Keratinocyte (primary cell): ENCODE data around the gene AQP6. TPM values are rescaled to one million over a fixed set of nuclear protein-coding genes. Genes with fewer than 3 reads are reported as not detected.

Experiments used
- DNase-seq: peaks from one replicate; pipeline ENCODE4 v3.0.0-alpha.2; 2011; ENCODE audit warnings: low read depth, missing footprints, low spot score
- FAIRE-seq: peaks from 2 replicates; lab custom pipeline; 2011; peaks lifted over from hg19 to GRCh38; lab: Jason Lieb, UNC
- H2AFZ ChIP-seq: 2 replicates; pipeline ENCODE4 v1.6.0; 2012; ENCODE audit warnings: low read length, control low read depth, inconsistent platforms; ENCODE audit not compliant: control insufficient read depth
- H3K27ac ChIP-seq: 2 replicates; pipeline ENCODE4 v1.5.1; 2011; ENCODE audit warnings: low read length; ENCODE audit not compliant: control insufficient read depth, insufficient read depth
- H3K27me3 ChIP-seq: 3 replicates; pipeline ENCODE4 v1.6.0; 2011; ENCODE audit warnings: low read length; ENCODE audit not compliant: control insufficient read depth, insufficient read depth; ENCODE audit errors: extremely low read depth
- H3K36me3 ChIP-seq, 2 experiments: 2 replicates in 1 of 2; 3 replicates in 1 of 2; pipeline ENCODE4 v1.5.1; 2011; ENCODE audit warnings: low read length in 2 of 2, mild to moderate bottlenecking in 1 of 2; ENCODE audit not compliant: control insufficient read depth in 2 of 2, insufficient read depth in 2 of 2; ENCODE audit errors: extremely low read depth in 1 of 2
- H3K4me1 ChIP-seq: 3 replicates; pipeline ENCODE4 v1.5.1; 2011; ENCODE audit warnings: low read length; ENCODE audit not compliant: control insufficient read depth, insufficient read depth; ENCODE audit errors: extremely low read depth
- H3K4me2 ChIP-seq: 3 replicates; pipeline ENCODE4 v1.6.0; 2011; ENCODE audit warnings: low read depth, low read length; ENCODE audit not compliant: control insufficient read depth, insufficient read depth; ENCODE audit errors: extremely low read depth
- H3K4me3 ChIP-seq, 3 experiments: fragments of 200-600 bp in 1 of 3; sonication (generic) in 1 of 3; 2 replicates in 2 of 3; 3 replicates in 1 of 3; pipeline ENCODE4 v1.5.1; 2011 to 2016; ENCODE audit warnings: low read length in 3 of 3, mild to moderate bottlenecking in 3 of 3, control low read depth in 2 of 3, inconsistent platforms in 1 of 3, low read depth in 1 of 3, mixed read lengths in 1 of 3, mixed run types in 1 of 3, moderate library complexity in 1 of 3; ENCODE audit not compliant: control insufficient read depth in 2 of 3, insufficient read depth in 2 of 3; ENCODE audit errors: extremely low read depth in 1 of 3
- H3K79me2 ChIP-seq: 2 replicates; pipeline ENCODE4 v1.6.0; 2012; ENCODE audit warnings: low read length; ENCODE audit not compliant: control insufficient read depth, insufficient read depth
- H3K9ac ChIP-seq: 3 replicates; pipeline ENCODE4 v1.6.0; 2011; ENCODE audit warnings: low read length; ENCODE audit not compliant: control insufficient read depth, insufficient read depth; ENCODE audit errors: extremely low read depth
- H3K9me1 ChIP-seq: 3 replicates; pipeline ENCODE4 v1.6.0; 2011; ENCODE audit warnings: low read length; ENCODE audit not compliant: control insufficient read depth, insufficient read depth; ENCODE audit errors: extremely low read depth
- H3K9me3 ChIP-seq: 2 replicates; pipeline ENCODE4 v1.5.1; 2012; ENCODE audit warnings: low read depth, low read length; ENCODE audit not compliant: control insufficient read depth
- H4K20me1 ChIP-seq: 3 replicates; pipeline ENCODE4 v1.6.0; 2011; ENCODE audit warnings: low read length; ENCODE audit not compliant: control insufficient read depth, insufficient read depth; ENCODE audit errors: extremely low read depth
- CTCF ChIP-seq, 3 experiments: IDR thresholded peaks in 1 of 3; conservative IDR thresholded peaks in 1 of 3; optimal IDR thresholded peaks in 1 of 3; 2 replicates in 2 of 3; 3 replicates in 1 of 3; pipeline versions ENCODE3 to v1.5.1; 2011; ENCODE audit warnings: low read length in 3 of 3, mild to moderate bottlenecking in 3 of 3, moderate library complexity in 2 of 3, control low read depth in 1 of 3, inconsistent platforms in 1 of 3; ENCODE audit not compliant: insufficient read depth in 2 of 3; ENCODE audit errors: extremely low read depth in 1 of 3
- EZH2 ChIP-seq: IDR thresholded peaks from one replicate; pipeline ENCODE4 v1.6.1; 2012; ENCODE audit warnings: inconsistent platforms, mild to moderate bottlenecking, low read length, moderate library complexity
- dilution Hi-C: fragments of 300-500 bp; cut with MboI; formaldehyde crosslinking; loops from one replicate; pipeline ENCODE4 v1.7.0; 2020; ENCODE audit warnings: low sequenced_read_pairs; ENCODE audit not compliant: extremely low pct_ligation_motif_present
- polyA plus RNA-seq, 5 experiments: library from polyadenylated mRNA; depleted of rRNA in 3 of 5; stranded (reverse) in 3 of 5; stranded (forward) in 1 of 5; unstranded in 1 of 5; fragments of >200 nt; gene quantifications; 1 replicate in 1 of 5; 2 replicates in 3 of 5; 3 replicates in 1 of 5; pipeline versions ENCODE4 v1.2.1 to v1.2.3, GENCODE V29; 2011 to 2012; ENCODE audit warnings: missing spikeins in 2 of 5, low read depth in 1 of 5, low replicate concordance in 1 of 5

The AQP6 gene
- polyA plus RNA-seq, 1 donor (not counting 4 experiments of a cell fraction or from before 2014, with no cell fraction given) = 0.45 TPM

- Histone ChIP-seq H3K9me1 (no peaks in the 10 kb centered on the region), H3K27me3 (no peaks in the 10 kb centered on the region), H2AFZ (no peak overlapping the region), H3K79me2 (peaks cover 81% of the 10 kb centered on the region), H3K4me1 (no peaks in the 10 kb centered on the region), H3K4me2 (no peak overlapping the region), H3K9me3 (no peaks in the 10 kb centered on the region), H3K36me3 (peaks cover 0 to 25% of the 10 kb centered on the region in 2 experiments), H3K4me3 (no peak overlapping the region), H4K20me1 (no peaks in the 10 kb centered on the region), H3K9ac (no peak overlapping the region), H3K27ac (no peak overlapping the region)
- dilution Hi-C loops = no loop called here
- FAIRE-seq (no peak), DNase-seq (no peak)
- TF ChIP-seq EZH2 (no peak), CTCF (optimal IDR thresholded peaks at IDR 0.05 in 1 of 3, IDR thresholded peaks at IDR 0.05 in 1 of 3, conservative IDR thresholded peaks at IDR 0.05 in 1 of 3; ENCODE audit: extremely low read depth in 1 of 3, insufficient read depth in 2 of 3, low read length in 3 of 3) (no peak)
Observed at GRCh38 chr12:50018154-50018553, 45.4 kb downstream of the AQP6 start.

- no peaks in the 10 kb centered on the region for H4K20me1 ChIP-seq
- no peak overlapping the region for H3K4me2 ChIP-seq
Observed at GRCh38 chr12:50018968-50019367, 46.2 kb downstream of the AQP6 start.

More at GRCh38 chr12:50018968-50019367, 46.2 kb downstream of the AQP6 start:
- dilution Hi-C loops = no loop called here
- DNase-seq = no peak
- H3K27ac ChIP-seq = no peak overlapping the region
- no peaks in the 10 kb centered on the region for H3K9me3 ChIP-seq
- H3K79me2 ChIP-seq = peaks cover 82% of the 10 kb centered on the region
- H3K27me3 ChIP-seq = no peaks in the 10 kb centered on the region
- TF ChIP-seq CTCF (optimal IDR thresholded peaks at IDR 0.05 in 1 of 3, IDR thresholded peaks at IDR 0.05 in 1 of 3, conservative IDR thresholded peaks at IDR 0.05 in 1 of 3; ENCODE audit: extremely low read depth in 1 of 3, insufficient read depth in 2 of 3, low read length in 3 of 3) = no peak
- peaks cover 0 to 23% of the 10 kb centered on the region in 2 experiments for H3K36me3 ChIP-seq
- H3K9ac ChIP-seq = no peak overlapping the region
- H3K4me3 ChIP-seq = no peak overlapping the region
- H3K4me1 ChIP-seq = peaks cover under 1% of the 10 kb centered on the region
- no peak overlapping the region for H2AFZ ChIP-seq
- FAIRE-seq = no peak
- H3K9me1 ChIP-seq = no peaks in the 10 kb centered on the region
